HG03378 (cell line): Measurements from ENCODE around the gene CCDC28B.
"Not testable (repeated sequence)": the region's sequence is repeated elsewhere in the genome, so short reads cannot be mapped to it uniquely, and the experiment has no call there.

Source experiments
- ATAC-seq: cut with Tn5 transposase; IDR thresholded peaks from one replicate; pipeline ENCODE4 v1.9.1; 2021; ENCODE audit warnings: mild to moderate bottlenecking, moderate library complexity; ENCODE audit not compliant: unreplicated experiment

CCDC28B gene

DNA sequence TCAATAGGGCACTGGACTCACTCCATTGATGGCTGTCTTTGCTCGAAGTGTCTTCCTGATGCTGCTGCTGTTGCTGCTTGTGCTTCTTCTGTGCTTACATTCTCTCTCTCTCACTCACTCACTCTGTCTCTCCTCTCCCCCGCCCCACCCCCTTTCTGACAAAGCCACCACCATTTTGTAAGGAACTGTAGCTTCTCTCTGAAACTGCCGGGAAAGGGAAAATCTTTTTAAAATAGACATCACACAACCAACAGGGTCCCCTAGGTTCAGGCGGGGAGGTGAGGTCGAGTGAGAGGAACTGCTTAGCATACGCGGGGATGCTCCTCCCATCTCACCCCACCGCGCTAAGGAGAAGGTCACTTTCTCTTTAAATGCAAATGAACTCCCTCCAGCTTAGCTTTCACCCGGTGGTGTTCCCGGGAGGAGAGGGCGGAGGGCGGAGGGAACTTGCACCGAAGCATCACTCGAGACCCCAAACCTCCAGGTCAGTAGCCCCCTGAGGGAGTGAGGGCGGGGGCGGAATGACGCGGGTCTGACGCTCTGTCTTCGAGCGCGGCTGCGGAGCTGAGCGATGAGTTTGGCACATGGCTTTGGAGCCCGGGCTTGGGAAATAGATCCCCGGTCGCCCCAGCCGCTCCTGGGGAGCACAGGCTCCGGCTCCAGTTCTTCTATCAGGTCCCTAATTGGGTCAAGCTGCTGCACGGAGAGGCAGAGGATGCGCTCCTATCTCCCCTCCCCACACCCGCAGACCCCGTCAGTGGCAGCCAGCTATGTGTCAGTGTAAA lies at the start of gene CCDC28B:
CCDC28B (plus strand) TSS at position 370 of the 785 bp plus-strand sequence. CDS start 1,341 bp downstream, outside the sequence.
- no peak for ATAC-seq

DNA sequence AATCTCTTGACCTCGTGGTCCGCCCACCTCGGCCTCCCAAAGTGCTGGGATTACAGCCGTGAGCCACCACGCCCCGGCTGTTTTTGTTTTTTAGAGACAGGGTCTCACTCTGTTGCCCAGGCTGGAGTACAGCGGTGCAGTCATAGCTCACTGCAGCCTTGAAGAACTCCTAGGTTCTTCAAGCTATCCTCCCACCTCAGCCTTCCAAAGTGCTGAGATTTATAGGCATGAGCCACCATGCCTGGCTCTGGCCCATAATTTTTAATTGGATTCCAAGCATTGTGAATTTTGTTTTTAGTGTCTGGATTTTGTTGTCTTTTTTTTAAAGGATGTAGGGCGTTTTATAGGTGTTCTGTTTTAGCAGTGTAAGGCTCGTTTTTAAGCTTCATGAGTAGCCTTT lies 49.5 kb upstream of the CCDC28B start:
- no peak for ATAC-seq

DNA sequence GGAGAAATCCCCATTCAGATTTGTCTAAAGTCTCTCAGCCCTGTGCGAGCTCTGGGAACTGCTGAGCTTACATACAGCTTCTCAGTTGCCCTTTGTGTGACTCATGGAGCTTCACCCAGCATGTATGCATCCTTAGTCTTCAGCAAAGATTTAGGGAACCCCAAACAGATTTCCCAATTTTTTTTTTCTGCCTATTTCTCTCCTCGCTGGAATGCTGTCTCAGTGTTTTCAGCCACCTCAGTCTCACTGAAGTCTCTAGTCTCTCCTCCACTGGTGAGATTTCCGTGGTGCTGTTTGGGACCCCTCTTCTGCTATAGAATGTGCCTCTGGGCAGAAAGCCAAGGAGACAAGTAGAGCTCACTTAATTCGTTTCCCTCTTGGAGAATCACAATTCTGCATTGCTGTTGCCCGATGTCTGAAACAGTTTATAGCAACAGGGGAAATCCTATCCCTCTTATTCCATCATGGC lies 49.0 kb upstream of the CCDC28B start:
- ATAC-seq: no peak

DNA sequence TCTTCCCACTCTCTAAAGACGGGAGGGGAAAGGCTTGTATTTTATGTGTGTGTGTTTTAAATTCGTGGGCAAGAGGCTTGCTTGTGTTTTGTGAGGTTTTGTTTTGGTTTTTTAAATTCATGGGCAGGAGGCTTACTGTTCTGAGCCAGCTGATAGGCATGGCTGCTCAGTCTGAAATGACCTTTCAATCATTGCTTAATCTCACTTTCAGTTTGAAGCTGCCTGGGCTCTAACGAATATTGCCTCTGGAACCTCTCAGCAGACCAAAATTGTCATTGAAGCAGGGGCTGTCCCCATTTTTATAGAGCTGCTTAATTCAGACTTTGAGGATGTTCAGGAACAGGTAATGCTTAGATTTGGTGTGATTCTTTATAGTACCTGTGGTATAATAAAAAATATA lies 41.2 kb upstream of the CCDC28B start:
- no peak for ATAC-seq

DNA sequence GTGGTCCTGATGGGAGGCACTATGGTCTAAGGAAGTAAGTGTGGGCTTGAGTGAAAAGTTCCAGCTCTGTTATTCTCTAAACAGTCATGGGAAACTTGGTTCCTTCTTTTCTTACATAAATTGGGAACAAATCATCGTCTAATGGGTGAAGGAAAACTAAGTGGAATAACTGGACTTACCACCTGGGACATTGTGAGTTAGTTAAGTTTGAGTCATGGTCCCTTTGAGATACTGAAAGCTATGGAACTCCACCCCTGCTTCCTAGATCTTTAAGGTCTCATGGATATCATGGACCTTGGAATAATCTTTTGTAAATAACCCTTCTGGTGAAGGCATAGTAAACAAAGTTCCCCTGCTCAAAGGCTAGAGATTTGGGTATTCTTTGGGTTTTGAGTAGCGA lies 37.0 kb upstream of the CCDC28B start:
- ATAC-seq: no peak

DNA sequence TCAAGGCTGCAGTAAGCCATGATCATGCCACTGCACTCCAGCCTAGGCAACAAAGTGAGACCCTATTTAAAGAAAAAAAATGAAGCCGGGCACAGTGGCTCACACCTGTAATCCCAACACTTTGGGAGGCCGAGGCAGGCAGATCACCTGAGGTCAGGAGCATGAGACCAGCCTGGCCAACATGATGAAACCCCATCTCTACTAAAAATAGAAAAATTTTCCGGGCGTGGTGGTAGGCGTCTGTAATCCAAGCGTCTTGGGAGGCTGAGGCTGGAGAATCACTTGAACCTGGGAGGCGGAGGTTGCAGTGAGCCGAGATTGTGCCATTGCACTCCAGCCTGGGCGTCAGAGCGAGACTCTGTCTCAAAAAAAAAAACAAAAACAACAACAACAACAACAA lies 34.8 kb upstream of the CCDC28B start:
- ATAC-seq: not testable (repeated sequence)

DNA sequence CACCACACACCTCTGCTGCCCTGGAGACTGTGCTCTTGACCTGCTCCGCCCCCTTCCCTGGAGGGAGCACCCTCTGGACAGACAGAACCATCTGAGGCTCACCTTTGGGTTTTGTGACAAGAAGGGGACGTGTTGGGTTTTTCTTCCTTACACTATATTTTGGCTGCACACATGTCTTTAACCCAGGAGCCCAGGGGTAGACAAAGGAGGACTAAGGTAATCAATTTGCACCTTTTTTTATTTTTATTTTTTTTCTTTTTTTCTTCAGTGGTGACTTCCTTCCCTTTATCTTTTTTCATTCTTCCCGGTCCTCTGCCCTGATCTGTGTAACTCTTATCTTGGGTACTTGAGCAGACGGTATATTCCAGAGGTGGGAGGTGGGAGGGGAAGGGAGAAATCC lies 29.4 kb upstream of the CCDC28B start:
- ATAC-seq: no peak

DNA sequence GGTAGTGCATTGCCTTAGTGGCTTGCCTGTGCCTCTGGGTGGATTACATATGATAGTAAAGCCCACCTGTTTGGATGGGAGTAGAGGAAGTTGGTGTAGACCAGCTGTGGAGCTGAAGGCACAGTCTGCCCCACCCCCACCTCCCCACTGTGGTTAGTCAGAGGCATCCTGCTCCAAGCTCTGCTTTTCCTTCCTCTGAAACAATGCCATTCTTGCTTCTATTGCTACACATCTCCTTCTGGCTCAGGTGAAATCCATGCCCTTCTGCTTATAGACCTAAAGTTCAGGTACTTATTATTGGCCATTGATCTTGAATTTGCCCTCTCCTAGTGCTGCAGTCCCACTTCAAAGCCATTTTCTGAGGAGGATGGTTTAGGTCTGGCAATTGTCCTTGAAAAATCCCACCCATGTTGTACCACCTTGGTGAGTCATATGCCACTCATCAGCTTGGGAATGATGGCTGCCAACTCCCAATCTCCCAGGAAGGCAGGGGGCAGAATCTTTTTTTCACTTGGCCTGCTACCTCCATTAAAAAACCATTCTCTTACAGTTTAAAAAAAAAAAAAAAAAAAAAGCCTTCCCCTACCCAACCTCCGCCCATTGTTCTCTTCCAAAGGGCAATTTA lies 27.7 kb upstream of the CCDC28B start:
- no peak for ATAC-seq

DNA sequence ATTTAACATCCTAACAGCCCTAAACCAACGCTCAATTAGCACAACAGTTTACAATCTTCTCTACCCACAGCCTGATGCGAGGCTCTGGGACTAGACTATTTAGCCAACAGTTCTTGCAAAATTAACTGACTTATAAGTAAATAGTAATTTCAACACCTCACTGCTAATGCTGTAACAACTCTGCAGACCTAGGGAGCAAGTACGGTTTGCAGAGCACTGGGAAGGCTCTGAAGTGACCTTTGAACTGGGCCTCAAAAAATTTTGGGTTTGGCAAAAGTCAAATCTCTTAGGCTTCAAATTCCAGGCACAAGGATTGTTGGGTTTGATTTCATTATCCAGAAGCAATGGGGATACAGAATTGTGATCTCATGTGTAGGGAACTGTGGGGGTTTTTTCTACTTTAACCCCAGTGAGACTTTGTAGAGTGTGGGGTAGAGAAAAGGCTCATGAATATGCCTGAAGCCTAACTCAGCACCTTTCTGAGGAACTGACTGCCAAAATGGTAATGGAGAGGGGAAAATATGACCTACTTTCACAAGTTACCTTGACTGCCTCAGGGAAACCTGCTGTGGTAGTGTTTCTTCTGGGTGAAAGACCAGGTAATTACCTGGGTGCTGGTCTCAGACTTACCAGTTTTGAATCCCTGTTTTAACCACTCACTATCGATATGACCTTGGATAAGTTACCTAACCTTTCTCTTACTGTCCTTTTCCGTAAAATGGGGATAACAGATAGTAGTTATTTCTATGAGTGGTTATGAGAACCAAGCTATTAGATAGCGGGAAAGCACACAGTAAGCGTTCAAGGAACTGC lies 21.8 kb upstream of the CCDC28B start:
- no peak for ATAC-seq

DNA sequence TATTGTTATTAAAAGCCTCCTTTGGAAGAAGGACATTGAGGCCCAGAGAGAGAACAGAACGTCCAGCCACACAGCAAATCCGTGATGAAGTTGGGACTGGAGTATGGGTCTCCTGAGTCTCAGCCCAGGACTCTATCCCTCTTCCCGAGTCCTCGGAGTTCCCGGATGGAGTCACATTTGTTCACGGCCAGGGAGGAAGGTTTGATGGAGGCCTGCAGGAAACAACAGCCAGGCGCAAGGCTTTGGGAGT lies 21.3 kb upstream of the CCDC28B start:
- ATAC-seq: no peak

DNA sequence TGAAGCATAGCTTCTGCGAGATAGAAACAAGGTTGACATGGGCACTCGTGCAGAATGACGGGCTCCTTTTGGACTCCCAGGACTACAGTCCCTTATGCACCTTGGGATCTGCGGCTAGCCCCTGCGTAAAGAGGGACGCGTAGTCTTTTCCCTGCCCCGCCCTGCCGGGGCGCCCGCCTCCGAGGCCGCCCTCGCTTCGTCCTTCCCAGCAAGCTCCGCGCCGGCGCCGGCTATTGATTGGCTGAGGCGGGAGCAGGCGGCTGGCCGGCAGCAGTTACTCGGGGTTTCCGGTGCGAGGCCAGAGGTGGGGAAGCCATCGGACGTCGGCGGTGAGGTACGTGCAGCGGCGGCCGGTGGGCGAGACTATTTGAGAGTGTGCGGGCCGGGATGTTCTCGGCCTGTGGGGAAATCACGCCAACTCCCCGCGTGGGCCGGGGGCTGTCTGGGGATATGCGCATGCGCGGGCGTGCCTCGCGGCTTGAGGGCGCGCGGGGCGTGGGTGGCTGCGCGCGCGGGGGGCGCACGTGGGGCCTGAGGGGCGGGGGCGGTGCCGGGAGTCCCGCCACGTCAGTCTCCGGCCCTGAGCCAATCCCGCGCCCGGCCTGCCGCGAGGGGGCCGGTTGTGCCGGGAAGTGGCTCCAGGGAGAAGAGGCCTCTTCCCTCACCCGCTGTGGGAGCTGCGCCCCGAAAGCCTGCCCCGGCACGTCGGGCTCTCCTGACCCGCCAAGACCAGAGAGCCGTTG lies 20.8 kb upstream of the CCDC28B start, which contains the start of gene TXLNA:
TXLNA (plus strand) TSS at position 233 of the 743 bp plus-strand sequence. CDS start 671 bp downstream, outside the sequence.
- ATAC-seq: peak; percentile 63

DNA sequence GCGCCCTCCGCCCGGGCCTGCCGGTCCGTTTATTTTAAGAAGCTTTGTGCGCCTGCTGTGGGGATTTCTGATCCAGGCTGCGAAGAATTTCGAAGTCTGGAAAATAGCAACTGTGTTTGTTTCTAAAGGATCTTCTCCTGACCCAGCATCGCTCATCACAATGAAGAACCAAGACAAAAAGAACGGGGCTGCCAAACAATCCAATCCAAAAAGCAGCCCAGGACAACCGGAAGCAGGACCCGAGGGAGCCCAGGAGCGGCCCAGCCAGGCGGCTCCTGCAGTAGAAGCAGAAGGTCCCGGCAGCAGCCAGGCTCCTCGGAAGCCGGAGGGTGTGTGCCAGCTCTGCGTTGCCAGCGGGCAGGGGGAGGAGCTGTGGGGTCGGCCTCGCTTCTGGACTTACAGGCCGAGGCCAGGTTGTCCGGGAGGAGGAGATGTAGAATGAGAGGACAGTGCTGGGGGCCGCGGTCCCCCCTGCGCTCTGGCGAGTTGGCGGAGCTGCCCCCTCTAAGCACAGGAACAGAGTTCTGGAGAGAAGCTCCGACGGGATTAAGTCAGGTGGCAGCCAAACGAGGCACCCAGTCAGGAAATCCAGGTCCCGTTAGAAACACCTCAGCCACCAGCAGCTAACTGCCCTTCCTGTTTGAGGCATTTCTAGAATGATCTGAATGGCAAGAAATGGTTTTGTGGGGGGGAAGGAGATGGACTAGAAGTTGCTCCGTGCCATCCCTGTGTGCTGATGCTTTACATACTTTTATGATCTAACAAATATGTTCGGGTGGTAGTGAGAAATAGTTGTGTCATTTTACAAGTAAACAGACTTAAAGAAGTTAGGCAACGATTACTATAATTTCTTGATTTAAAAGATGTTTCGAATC lies 20.0 kb upstream of the CCDC28B start:
- peak; percentile 11 for ATAC-seq

DNA sequence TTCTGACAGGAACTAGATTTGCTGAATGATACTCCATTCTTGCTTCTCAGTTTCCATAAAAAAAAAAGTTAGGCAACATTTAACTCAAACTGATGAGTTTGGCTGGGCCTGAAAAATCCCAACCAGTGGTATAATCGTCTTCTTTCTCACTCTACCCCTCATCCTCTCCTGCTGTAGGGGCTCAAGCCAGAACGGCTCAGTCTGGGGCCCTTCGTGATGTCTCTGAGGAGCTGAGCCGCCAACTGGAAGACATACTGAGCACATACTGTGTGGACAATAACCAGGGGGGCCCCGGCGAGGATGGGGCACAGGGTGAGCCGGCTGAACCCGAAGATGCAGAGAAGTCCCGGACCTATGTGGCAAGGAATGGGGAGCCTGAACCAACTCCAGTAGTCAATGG lies 19.3 kb upstream of the CCDC28B start:
- ATAC-seq: no peak

DNA sequence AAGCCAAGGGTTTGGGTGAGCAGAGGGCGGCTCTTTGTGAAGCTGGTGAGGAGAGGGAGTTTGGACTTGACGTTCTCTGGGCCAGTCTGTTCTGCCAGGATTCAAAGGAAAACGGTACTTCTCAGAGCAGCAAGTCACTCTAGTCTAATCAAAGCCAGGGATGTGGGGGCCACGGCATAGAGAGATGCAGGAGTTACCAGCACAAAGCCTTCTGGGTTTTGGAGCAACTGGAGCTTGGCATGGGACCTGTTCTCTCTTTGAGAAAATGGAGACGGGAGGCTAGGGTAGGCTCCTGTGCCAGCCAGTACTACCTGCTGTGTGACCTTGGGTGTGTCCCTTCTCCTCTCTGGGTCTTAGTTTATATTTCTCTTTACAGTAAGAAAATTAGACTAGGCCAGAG lies 18.8 kb upstream of the CCDC28B start:
- no peak for ATAC-seq

DNA sequence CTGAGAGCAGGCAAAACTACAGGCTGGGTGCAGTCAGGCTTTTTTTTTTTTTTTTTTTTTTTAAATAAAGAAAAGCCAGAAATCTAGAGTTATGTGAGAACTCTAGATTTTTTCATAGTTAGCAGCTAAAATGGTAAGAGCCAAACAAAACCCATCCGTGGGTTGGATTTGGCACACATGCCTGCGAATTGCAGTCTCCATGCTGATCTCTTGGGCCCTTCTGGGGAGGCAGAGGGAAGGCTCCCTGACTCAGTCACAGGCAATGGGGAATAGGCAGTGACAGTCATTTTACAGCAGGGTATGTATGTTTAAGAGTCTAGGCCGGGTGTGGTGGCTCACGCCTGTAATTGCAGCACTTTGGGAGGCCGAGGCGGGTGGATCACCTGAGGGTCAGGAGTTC lies 18.3 kb upstream of the CCDC28B start:
- no peak for ATAC-seq

DNA sequence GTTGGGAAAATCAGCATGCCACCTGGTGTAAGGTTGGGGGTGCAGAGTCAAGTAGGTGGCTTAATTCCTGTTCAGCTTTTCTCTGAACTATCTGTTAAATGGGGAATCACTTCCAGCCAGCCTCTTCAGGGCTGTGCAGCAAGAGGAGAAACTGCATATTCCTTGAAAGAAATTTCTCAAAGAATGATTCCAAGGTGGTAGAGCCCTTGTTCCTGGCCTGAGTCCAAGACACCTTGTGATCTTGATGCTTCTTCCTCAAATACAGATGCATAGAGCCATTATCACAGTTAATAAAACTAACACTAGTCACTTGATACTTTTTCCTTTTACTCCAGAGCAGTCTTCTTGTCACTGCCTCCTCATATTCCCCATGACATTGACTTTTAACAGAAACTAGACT lies 15.7 kb upstream of the CCDC28B start:
- no peak for ATAC-seq

DNA sequence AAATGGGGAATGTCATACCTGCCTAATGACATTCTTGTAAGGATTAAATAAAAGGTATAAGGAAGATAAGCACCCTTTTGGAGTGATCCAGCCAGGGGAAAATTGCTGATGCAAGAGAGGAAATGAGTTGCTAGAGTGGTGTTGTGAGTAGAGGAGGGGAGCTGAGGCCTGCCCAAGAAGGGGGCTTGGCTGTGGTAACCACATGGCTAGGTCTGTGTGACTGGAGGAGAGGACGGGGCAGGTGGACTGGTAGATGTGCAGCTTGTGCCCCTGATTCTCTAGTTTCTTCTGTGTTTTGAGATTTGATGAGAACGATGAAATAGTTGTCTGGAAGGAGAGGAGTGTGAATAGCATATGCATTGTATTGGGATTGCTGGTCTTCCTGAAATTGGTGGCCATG lies 14.3 kb upstream of the CCDC28B start:
- ATAC-seq: no peak

DNA sequence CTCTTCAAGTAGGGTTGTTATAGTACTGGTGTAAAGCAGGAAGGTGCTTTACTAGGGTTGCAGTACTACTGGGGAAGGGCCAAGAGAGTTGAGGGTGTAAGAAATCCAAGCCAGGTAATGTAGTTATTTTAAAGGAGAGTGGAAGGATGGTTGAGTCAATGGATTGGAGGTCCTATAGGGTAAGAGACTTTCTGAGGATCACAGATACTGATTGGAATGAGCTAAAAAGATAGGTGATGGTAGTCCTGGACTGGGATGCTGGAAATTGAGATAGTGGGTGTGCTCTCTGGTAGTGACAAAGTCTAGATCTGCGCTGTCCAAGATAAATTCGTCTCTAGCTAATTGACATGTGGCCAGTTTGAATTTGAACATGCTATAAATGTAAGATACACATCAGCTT lies 13.9 kb upstream of the CCDC28B start:
- ATAC-seq: no peak

DNA sequence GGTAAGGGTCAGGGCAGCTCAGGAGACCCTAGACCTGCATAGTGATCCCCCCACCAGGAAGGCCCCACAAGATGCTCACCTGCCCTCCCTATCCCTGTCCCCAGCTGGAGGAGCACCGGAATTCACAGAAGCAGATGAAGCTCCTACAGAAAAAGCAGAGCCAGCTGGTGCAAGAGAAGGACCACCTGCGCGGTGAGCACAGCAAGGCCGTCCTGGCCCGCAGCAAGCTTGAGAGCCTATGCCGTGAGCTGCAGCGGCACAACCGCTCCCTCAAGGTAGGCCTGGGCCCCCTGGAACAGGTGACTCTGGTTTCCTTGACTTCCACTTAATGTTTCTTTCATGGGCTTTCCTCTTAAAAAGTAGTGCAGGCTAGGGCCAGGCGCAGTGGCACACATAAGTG lies 12.5 kb upstream of the CCDC28B start:
- no peak for ATAC-seq
